Activated T-helper 17 cell treated with anti-CD3 and anti-CD28 coated beads, Interleukin-2, amount 50 U/mL, for 72 hours (primary cell): ENCODE results near the gene PCNX2. TPM values are rescaled to one million over a fixed set of nuclear protein-coding genes. Genes with fewer than 3 reads are reported as not detected.
A peak's percentile ranks its signal among the peaks of the same experiment; 100 is the strongest.

Experiments
- ATAC-seq: fragments of 150-1000 bp; cut with Tn5 transposase; replicated peaks from 2 replicates; pipeline ENCODE4 v1.10.0; 2021; ENCODE audit warnings: mild to moderate bottlenecking, moderate library complexity
- H3K27ac Mint-ChIP-seq: one replicate; pipeline ENCODE4 v1.8.0; 2022; ENCODE audit warnings: mixed read lengths
- H3K27me3 Mint-ChIP-seq: one replicate; pipeline ENCODE4 v1.8.0; 2022; ENCODE audit warnings: mixed read lengths
- H3K36me3 Mint-ChIP-seq: one replicate; pipeline ENCODE4 v1.8.0; 2022; ENCODE audit warnings: low read depth, mild to moderate bottlenecking, mixed read lengths
- H3K4me1 Mint-ChIP-seq: one replicate; pipeline ENCODE4 v1.8.0; 2022; ENCODE audit warnings: mixed read lengths
- H3K4me3 Mint-ChIP-seq: one replicate; pipeline ENCODE4 v1.8.0; 2022; ENCODE audit warnings: mild to moderate bottlenecking, mixed read lengths
- H3K9me3 Mint-ChIP-seq: one replicate; pipeline ENCODE4 v1.8.0; 2022; ENCODE audit warnings: mixed read lengths
- total RNA-seq, 2 donors: library from RNA; stranded (reverse); gene quantifications; one replicate each; pipeline ENCODE4 v1.2.3, GENCODE V29; 2022

The PCNX2 gene
- total RNA-seq, 2 donors from 2014 or later = 21.3 to 25.9 TPM

- no peak overlapping the region for H3K4me3 Mint-ChIP-seq
- H3K36me3 Mint-ChIP-seq = peaks cover 53% of the 10 kb centered on the region
- no peaks in the 10 kb centered on the region for H3K27me3 Mint-ChIP-seq
- H3K4me1 Mint-ChIP-seq = no peaks in the 10 kb centered on the region
- no peaks in the 10 kb centered on the region for H3K9me3 Mint-ChIP-seq
- no peak for ATAC-seq
- H3K27ac Mint-ChIP-seq = no peak overlapping the region
Observed at GRCh38 chr1:233237647-233238046, 57.9 kb downstream of the PCNX2 start.

- no peaks in the 10 kb centered on the region for H3K27me3 Mint-ChIP-seq
- H3K27ac Mint-ChIP-seq = peak overlapping the region; percentile 22
- no peak for ATAC-seq
- H3K9me3 Mint-ChIP-seq = no peaks in the 10 kb centered on the region
- H3K36me3 Mint-ChIP-seq = peaks cover 71% of the 10 kb centered on the region
- no peak overlapping the region for H3K4me3 Mint-ChIP-seq
- H3K4me1 Mint-ChIP-seq = no peaks in the 10 kb centered on the region
Observed at GRCh38 chr1:233233508-233234040, 62.0 kb downstream of the PCNX2 start.

GRCh38 chr1:233230011-233230410 is 65.5 kb downstream of the PCNX2 start:
- no peak for ATAC-seq
- Mint-ChIP-seq H3K9me3 (no peaks in the 10 kb centered on the region), H3K27me3 (no peaks in the 10 kb centered on the region), H3K4me3 (no peak overlapping the region), H3K27ac (no peak overlapping the region), H3K4me1 (no peaks in the 10 kb centered on the region), H3K36me3 (peaks cover 60% of the 10 kb centered on the region)

GRCh38 chr1:233229288-233229687 is 66.2 kb downstream of the PCNX2 start:
- no peak overlapping the region for H3K4me3 Mint-ChIP-seq
- peaks cover 53% of the 10 kb centered on the region for H3K36me3 Mint-ChIP-seq
- no peaks in the 10 kb centered on the region for H3K27me3 Mint-ChIP-seq
- H3K4me1 Mint-ChIP-seq = no peaks in the 10 kb centered on the region
- no peak for ATAC-seq
- H3K27ac Mint-ChIP-seq = no peak overlapping the region
- no peaks in the 10 kb centered on the region for H3K9me3 Mint-ChIP-seq

- Mint-ChIP-seq H3K4me3 (no peak overlapping the region), H3K9me3 (no peaks in the 10 kb centered on the region), H3K4me1 (no peaks in the 10 kb centered on the region), H3K27me3 (no peaks in the 10 kb centered on the region), H3K36me3 (peaks cover 47% of the 10 kb centered on the region), H3K27ac (no peak overlapping the region)
- no peak for ATAC-seq
Observed at GRCh38 chr1:233227930-233228465, 67.5 kb downstream of the PCNX2 start.

GRCh38 chr1:233224311-233224710 is 71.2 kb downstream of the PCNX2 start:
- no peak for ATAC-seq
- no peaks in the 10 kb centered on the region for H3K9me3 Mint-ChIP-seq
- peaks cover 25% of the 10 kb centered on the region for H3K36me3 Mint-ChIP-seq
- H3K27me3 Mint-ChIP-seq = no peaks in the 10 kb centered on the region
- no peak overlapping the region for H3K4me3 Mint-ChIP-seq
- H3K27ac Mint-ChIP-seq = no peak overlapping the region
- H3K4me1 Mint-ChIP-seq = no peaks in the 10 kb centered on the region

- Mint-ChIP-seq H3K4me3 (no peak overlapping the region), H3K27me3 (no peaks in the 10 kb centered on the region), H3K9me3 (no peaks in the 10 kb centered on the region), H3K27ac (no peak overlapping the region), H3K36me3 (peaks cover 11% of the 10 kb centered on the region), H3K4me1 (no peaks in the 10 kb centered on the region)
- ATAC-seq = no peak
Observed at GRCh38 chr1:233217832-233218231, 77.7 kb downstream of the PCNX2 start.

- peaks cover 21% of the 10 kb centered on the region for H3K36me3 Mint-ChIP-seq
- ATAC-seq = no peak
- H3K4me3 Mint-ChIP-seq = no peak overlapping the region
Observed at GRCh38 chr1:233216009-233216408, 79.5 kb downstream of the PCNX2 start.

GRCh38 chr1:233215135-233215760 is 80.3 kb downstream of the PCNX2 start:
- ATAC-seq = no peak
- Mint-ChIP-seq H3K4me3 (no peak overlapping the region), H3K27ac (no peak overlapping the region), H3K4me1 (no peaks in the 10 kb centered on the region), H3K9me3 (no peaks in the 10 kb centered on the region), H3K27me3 (no peaks in the 10 kb centered on the region), H3K36me3 (peaks cover 27% of the 10 kb centered on the region)

More at GRCh38 chr1:233216009-233216408, 79.5 kb downstream of the PCNX2 start:
- no peak overlapping the region for H3K27ac Mint-ChIP-seq
- no peaks in the 10 kb centered on the region for H3K4me1 Mint-ChIP-seq
- no peaks in the 10 kb centered on the region for H3K27me3 Mint-ChIP-seq
- H3K9me3 Mint-ChIP-seq = no peaks in the 10 kb centered on the region

- H3K36me3 Mint-ChIP-seq = peaks cover 49% of the 10 kb centered on the region
- H3K9me3 Mint-ChIP-seq = no peaks in the 10 kb centered on the region
- ATAC-seq = no peak
- no peak overlapping the region for H3K4me3 Mint-ChIP-seq
- no peaks in the 10 kb centered on the region for H3K4me1 Mint-ChIP-seq
- H3K27me3 Mint-ChIP-seq = no peaks in the 10 kb centered on the region
- no peak overlapping the region for H3K27ac Mint-ChIP-seq
Observed at GRCh38 chr1:233211595-233211994, 83.9 kb downstream of the PCNX2 start.

- Mint-ChIP-seq H3K27ac (no peak overlapping the region), H3K4me3 (no peak overlapping the region), H3K4me1 (no peaks in the 10 kb centered on the region), H3K27me3 (no peaks in the 10 kb centered on the region), H3K9me3 (no peaks in the 10 kb centered on the region), H3K36me3 (peaks cover 54% of the 10 kb centered on the region)
- ATAC-seq = no peak
Observed at GRCh38 chr1:233211106-233211505, 84.4 kb downstream of the PCNX2 start.

GRCh38 chr1:233209481-233209880 is 86.0 kb downstream of the PCNX2 start:
- no peak for ATAC-seq
- Mint-ChIP-seq H3K27me3 (no peaks in the 10 kb centered on the region), H3K27ac (no peak overlapping the region), H3K4me1 (no peaks in the 10 kb centered on the region), H3K36me3 (peaks cover 62% of the 10 kb centered on the region), H3K9me3 (no peaks in the 10 kb centered on the region), H3K4me3 (no peak overlapping the region)

GRCh38 chr1:233208687-233209086 is 86.8 kb downstream of the PCNX2 start:
- Mint-ChIP-seq H3K4me1 (no peaks in the 10 kb centered on the region), H3K27me3 (no peaks in the 10 kb centered on the region), H3K36me3 (peaks cover 62% of the 10 kb centered on the region), H3K27ac (no peak overlapping the region), H3K4me3 (no peak overlapping the region), H3K9me3 (no peaks in the 10 kb centered on the region)
- ATAC-seq = no peak

- ATAC-seq = no peak
- Mint-ChIP-seq H3K4me1 (no peaks in the 10 kb centered on the region), H3K27me3 (no peaks in the 10 kb centered on the region), H3K27ac (peak overlapping the region; percentile 31), H3K36me3 (peaks cover 99% of the 10 kb centered on the region), H3K9me3 (no peaks in the 10 kb centered on the region), H3K4me3 (no peak overlapping the region)
Observed at GRCh38 chr1:233197940-233198339, 97.6 kb downstream of the PCNX2 start.

GRCh38 chr1:233193741-233194140 is 101.8 kb downstream of the PCNX2 start:
- Mint-ChIP-seq H3K4me1 (no peaks in the 10 kb centered on the region), H3K27me3 (no peaks in the 10 kb centered on the region), H3K9me3 (no peaks in the 10 kb centered on the region), H3K27ac (no peak overlapping the region), H3K36me3 (peaks cover 85% of the 10 kb centered on the region), H3K4me3 (no peak overlapping the region)
- no peak for ATAC-seq
